GM18508 (cell line): ENCODE measurements around the gene ICAM2.

Experiments
- ATAC-seq: cut with Tn5 transposase; IDR thresholded peaks from one replicate; pipeline ENCODE4 v1.9.1; 2021; ENCODE audit warnings: moderate number of reproducible peaks; ENCODE audit not compliant: insufficient read depth, unreplicated experiment

ICAM2 gene

GRCh38 chr17:63978272-63979200 is 41.9 kb downstream of the ICAM2 start:
- no peak for ATAC-seq

GRCh38 chr17:63976702-63977101 is 43.7 kb downstream of the ICAM2 start:
- no peak for ATAC-seq

GRCh38 chr17:63975541-63976092 is 44.8 kb downstream of the ICAM2 start:
- no peak for ATAC-seq

GRCh38 chr17:63974594-63975192 is 45.7 kb downstream of the ICAM2 start:
- ATAC-seq = no peak

GRCh38 chr17:63973930-63974593 is 46.4 kb downstream of the ICAM2 start:
- no peak for ATAC-seq

- no peak for ATAC-seq
Observed at GRCh38 chr17:63973247-63973646, 47.2 kb downstream of the ICAM2 start.

- no peak for ATAC-seq
Observed at GRCh38 chr17:63972796-63973195, 47.6 kb downstream of the ICAM2 start, which contains the start of gene SCN4A. Gene SCN4A (minus strand): TSS chr17:63972918. CDS start chr17:63972841, 77 bp downstream.

- no peak for ATAC-seq
Observed at GRCh38 chr17:63969278-63969677, 51.2 kb downstream of the ICAM2 start.

GRCh38 chr17:63967953-63968352 is 52.5 kb downstream of the ICAM2 start:
- ATAC-seq = no peak

- ATAC-seq = no peak
Observed at GRCh38 chr17:63966646-63967264, 53.7 kb downstream of the ICAM2 start.

- ATAC-seq = no peak
Observed at GRCh38 chr17:63963123-63963522, 57.3 kb downstream of the ICAM2 start.

GRCh38 chr17:63962298-63962744 is 58.1 kb downstream of the ICAM2 start:
- no peak for ATAC-seq

GRCh38 chr17:63961355-63962212 is 58.8 kb downstream of the ICAM2 start:
- ATAC-seq = no peak

- no peak for ATAC-seq
Observed at GRCh38 chr17:63960430-63960829, 60.0 kb downstream of the ICAM2 start.

GRCh38 chr17:63960006-63960405 is 60.4 kb downstream of the ICAM2 start:
- no peak for ATAC-seq

GRCh38 chr17:63956296-63956920 is 64.0 kb downstream of the ICAM2 start:
- no peak for ATAC-seq

- no peak for ATAC-seq
Observed at GRCh38 chr17:63955791-63956190, 64.6 kb downstream of the ICAM2 start.

- ATAC-seq = no peak
Observed at GRCh38 chr17:63955232-63955631, 65.2 kb downstream of the ICAM2 start.
